ENCODE data around the gene SRSF1. TPM values are rescaled to one million over a fixed set of nuclear protein-coding genes. Genes with fewer than 3 reads are reported as not detected.

Gene SRSF1
- total RNA-seq, 1 donor from 2014 or later, result 227 TPM

DNA sequence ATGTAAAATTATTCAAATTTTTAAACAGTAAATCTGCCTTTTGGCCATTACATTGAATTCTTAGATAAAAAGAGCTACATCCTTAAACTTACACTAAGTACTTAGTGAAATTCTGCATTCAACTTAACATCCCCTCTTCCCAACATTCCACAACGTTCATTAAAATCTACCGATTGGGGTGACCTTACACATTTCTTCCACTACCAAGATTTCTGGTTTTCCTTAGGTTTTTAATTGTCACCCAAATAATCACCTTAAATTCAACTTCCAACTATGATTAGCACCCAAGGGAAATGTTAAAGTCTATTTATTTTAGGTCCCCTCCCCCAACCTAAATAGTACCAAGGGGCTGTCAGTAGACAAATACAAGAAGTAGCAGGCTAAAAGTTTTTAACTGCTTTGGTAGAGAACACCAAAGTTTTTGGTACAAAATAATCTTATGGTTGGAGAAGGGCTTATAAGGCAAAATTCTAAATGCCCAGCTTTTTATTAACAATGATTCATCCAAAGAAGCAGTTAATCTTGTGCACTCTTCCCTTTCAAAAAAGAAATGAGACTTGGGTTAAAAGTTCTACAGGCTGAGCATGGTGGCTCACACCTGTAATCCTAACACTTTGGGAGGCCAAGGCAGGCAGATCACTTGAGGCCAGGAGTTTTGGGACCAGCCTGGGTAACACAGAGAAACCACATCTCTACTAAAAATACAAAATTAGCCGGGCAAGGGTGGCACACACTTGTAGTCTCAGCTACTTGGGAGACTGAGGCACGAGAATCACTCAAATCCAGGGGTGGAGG lies 4.7 kb downstream of the SRSF1 start:
- Mint-ChIP-seq H3K36me3 (ENCODE audit: unreplicated experiment) (no peaks in the 10 kb centered on the region), H3K27ac (ENCODE audit: unreplicated experiment) (no peak overlapping the region), H3K27me3 (ENCODE audit: unreplicated experiment) (peaks cover 5% of the 10 kb centered on the region), H3K4me1 (ENCODE audit: low read depth, unreplicated experiment) (peaks cover 14% of the 10 kb centered on the region), H3K9me3 (ENCODE audit: unreplicated experiment) (peaks cover 12% of the 10 kb centered on the region), H3K4me3 (ENCODE audit: unreplicated experiment) (no peak overlapping the region)
- DNase-seq, result no peak
- TF ChIP-seq, protein P1, sequence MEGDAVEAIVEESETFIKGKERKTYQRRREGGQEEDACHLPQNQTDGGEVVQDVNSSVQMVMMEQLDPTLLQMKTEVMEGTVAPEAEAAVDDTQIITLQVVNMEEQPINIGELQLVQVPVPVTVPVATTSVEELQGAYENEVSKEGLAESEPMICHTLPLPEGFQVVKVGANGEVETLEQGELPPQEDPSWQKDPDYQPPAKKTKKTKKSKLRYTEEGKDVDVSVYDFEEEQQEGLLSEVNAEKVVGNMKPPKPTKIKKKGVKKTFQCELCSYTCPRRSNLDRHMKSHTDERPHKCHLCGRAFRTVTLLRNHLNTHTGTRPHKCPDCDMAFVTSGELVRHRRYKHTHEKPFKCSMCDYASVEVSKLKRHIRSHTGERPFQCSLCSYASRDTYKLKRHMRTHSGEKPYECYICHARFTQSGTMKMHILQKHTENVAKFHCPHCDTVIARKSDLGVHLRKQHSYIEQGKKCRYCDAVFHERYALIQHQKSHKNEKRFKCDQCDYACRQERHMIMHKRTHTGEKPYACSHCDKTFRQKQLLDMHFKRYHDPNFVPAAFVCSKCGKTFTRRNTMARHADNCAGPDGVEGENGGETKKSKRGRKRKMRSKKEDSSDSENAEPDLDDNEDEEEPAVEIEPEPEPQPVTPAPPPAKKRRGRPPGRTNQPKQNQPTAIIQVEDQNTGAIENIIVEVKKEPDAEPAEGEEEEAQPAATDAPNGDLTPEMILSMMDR (IDR thresholded peaks at IDR 0.05; ENCODE audit: partially characterized antibody, unreplicated experiment), result no peak

DNA sequence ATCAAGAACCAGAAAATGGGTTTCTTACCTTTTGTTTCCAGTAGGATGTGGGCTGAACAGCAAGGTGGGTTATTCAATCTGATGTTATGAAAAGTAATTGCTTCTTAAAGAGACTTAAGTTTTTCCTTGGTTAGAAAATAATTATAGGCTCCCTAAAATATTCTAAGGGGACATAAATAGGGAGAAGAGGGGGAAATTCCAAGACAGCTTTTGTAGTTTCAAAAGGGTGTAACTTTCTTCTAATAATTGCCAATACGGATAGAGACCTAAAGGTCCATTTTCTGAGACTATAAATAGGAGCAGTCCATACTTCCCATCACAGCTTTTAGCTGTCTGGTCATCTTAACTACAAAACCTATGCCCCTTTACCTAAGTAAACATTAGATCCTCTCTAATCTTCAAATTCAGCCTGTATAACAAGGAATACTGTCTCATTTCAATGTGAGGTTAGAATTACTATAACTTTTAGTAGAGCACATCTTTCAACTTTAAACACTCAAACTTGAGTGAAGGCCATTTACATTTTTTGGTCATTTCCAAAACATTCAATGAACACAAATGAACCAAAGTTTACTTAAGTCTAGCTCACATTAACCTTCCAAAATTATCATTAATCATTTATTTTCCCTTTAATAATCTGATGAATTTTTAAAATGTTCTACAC lies 5.5 kb downstream of the SRSF1 start:
- H3K4me1 Mint-ChIP-seq (ENCODE audit: low read depth, unreplicated experiment), result peaks cover 14% of the 10 kb centered on the region

DNA sequence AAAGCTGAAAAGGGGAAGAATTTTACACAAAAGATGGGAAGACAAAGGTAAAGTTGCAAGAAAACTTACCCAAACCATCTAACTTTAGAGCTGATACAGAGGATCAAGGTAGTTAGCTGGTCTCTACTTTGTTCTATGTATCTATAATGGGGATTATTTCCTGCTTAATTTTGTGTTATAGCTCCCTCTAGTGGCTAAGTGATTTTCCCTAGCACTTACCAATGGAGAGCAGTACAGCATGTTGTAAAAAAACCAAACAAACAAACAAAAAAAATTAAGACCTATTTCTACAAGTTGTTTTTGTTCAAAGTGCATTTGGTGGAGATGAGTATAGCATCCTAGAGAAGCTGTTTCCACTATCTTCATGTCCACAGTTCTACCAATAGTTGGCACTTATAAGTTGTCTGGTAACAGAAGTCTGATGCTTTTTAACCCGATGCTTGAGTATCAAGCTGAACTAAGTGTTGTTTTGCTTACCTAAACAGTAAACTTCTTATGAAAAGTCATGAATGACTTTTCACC lies 7.5 kb downstream of the SRSF1 start:
- H3K4me1 Mint-ChIP-seq (ENCODE audit: low read depth, unreplicated experiment), result peaks cover 5% of the 10 kb centered on the region
- TF ChIP-seq, protein P1 (IDR thresholded peaks at IDR 0.05; ENCODE audit: partially characterized antibody, unreplicated experiment), result peak; percentile 87
- no peaks in the 10 kb centered on the region for H3K9me3 Mint-ChIP-seq (ENCODE audit: unreplicated experiment)
- H3K4me3 Mint-ChIP-seq (ENCODE audit: unreplicated experiment), result no peak overlapping the region
- no peak overlapping the region for H3K27ac Mint-ChIP-seq (ENCODE audit: unreplicated experiment)
- H3K27me3 Mint-ChIP-seq (ENCODE audit: unreplicated experiment), result no peaks in the 10 kb centered on the region
- no peak for DNase-seq
- no peaks in the 10 kb centered on the region for H3K36me3 Mint-ChIP-seq (ENCODE audit: unreplicated experiment)

More for the DNA sequence above, 5.5 kb downstream of the SRSF1 start:
- Mint-ChIP-seq H3K9me3 (ENCODE audit: unreplicated experiment) (peaks cover 4% of the 10 kb centered on the region), H3K27ac (ENCODE audit: unreplicated experiment) (no peak overlapping the region), H3K27me3 (ENCODE audit: unreplicated experiment) (no peaks in the 10 kb centered on the region), H3K36me3 (ENCODE audit: unreplicated experiment) (no peaks in the 10 kb centered on the region), H3K4me3 (ENCODE audit: unreplicated experiment) (no peak overlapping the region)
- no peak for DNase-seq
- TF ChIP-seq, protein P1 (IDR thresholded peaks at IDR 0.05; ENCODE audit: partially characterized antibody, unreplicated experiment), result no peak

DNA sequence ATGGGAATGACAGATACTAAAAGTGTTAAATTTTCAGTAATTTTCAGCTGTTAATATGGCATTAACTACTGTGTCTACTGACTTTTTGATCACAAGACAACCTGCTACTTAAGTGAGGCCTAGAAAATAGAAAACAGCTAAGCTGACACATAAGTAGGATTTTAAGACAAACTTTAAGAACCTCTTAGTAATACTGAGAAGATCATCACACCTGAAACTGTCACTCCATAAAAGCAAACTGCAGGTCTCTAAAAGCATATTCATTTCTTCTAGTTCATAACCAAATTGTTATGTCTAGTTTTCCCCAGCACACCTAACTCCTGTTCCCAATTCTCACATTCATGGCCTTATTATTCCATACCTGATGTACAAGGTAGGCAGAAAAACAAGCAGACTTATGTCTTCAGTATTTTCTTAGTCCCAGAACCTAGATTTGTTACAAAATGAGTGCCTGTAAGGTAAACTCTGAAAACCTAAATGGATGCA lies 8.0 kb downstream of the SRSF1 start:
- no peak overlapping the region for H3K4me3 Mint-ChIP-seq (ENCODE audit: unreplicated experiment)
- peaks cover 9% of the 10 kb centered on the region for H3K4me1 Mint-ChIP-seq (ENCODE audit: low read depth, unreplicated experiment)
- H3K27ac Mint-ChIP-seq (ENCODE audit: unreplicated experiment), result no peak overlapping the region
- H3K9me3 Mint-ChIP-seq (ENCODE audit: unreplicated experiment), result no peaks in the 10 kb centered on the region
- no peak for DNase-seq
- no peaks in the 10 kb centered on the region for H3K27me3 Mint-ChIP-seq (ENCODE audit: unreplicated experiment)
- TF ChIP-seq, protein P1 (IDR thresholded peaks at IDR 0.05; ENCODE audit: partially characterized antibody, unreplicated experiment), result no peak
- H3K36me3 Mint-ChIP-seq (ENCODE audit: unreplicated experiment), result no peaks in the 10 kb centered on the region

Measured in glutamatergic neuron (in vitro differentiated cells).